T-helper 1 cell treated with Interleukin-12 subunit alpha and Interleukin-12 subunit beta and Interleukin-4 antibody, amounts not matched to agents 30 μg/mL and 1 μg/mL, for 36 hours (primary cell): ENCODE measurements around the gene JPH2.
"Not testable (repeated sequence)": the region's sequence is repeated elsewhere in the genome, so short reads cannot be mapped to it uniquely, and the experiment has no call there.

Experiments
- H3K27ac Mint-ChIP-seq: one replicate; pipeline ENCODE4 v1.8.0; 2021; ENCODE audit warnings: mild to moderate bottlenecking, mixed read lengths
- H3K27me3 Mint-ChIP-seq: one replicate; pipeline ENCODE4 v1.8.0; 2021; ENCODE audit warnings: low read depth, mixed read lengths
- H3K36me3 Mint-ChIP-seq: one replicate; pipeline ENCODE4 v1.8.0; 2021; ENCODE audit warnings: low read depth, mixed read lengths
- H3K4me1 Mint-ChIP-seq: one replicate; pipeline ENCODE4 v1.8.0; 2021; ENCODE audit warnings: low read depth, mixed read lengths
- H3K4me3 Mint-ChIP-seq: one replicate; pipeline ENCODE4 v1.8.0; 2021; ENCODE audit warnings: mild to moderate bottlenecking, moderate library complexity, mixed read lengths
- H3K9me3 Mint-ChIP-seq: one replicate; pipeline ENCODE4 v1.8.0; 2021; ENCODE audit warnings: mixed read lengths

Gene JPH2

GRCh38 chr20:44204832-44205215 is 17.8 kb upstream of the JPH2 start:
- peaks cover 44% of the 10 kb centered on the region for H3K4me1 Mint-ChIP-seq
- H3K9me3 Mint-ChIP-seq, result no peaks in the 10 kb centered on the region
- peaks cover 41% of the 10 kb centered on the region for H3K36me3 Mint-ChIP-seq
- no peak overlapping the region for H3K4me3 Mint-ChIP-seq
- no peaks in the 10 kb centered on the region for H3K27me3 Mint-ChIP-seq
- no peak overlapping the region for H3K27ac Mint-ChIP-seq

- Mint-ChIP-seq H3K27ac (no peak overlapping the region), H3K4me1 (peaks cover 44% of the 10 kb centered on the region), H3K27me3 (no peaks in the 10 kb centered on the region), H3K36me3 (peaks cover 45% of the 10 kb centered on the region), H3K9me3 (no peaks in the 10 kb centered on the region), H3K4me3 (no peak overlapping the region)
Measured at GRCh38 chr20:44204156-44204831, 17.3 kb upstream of the JPH2 start.

- Mint-ChIP-seq H3K36me3 (peaks cover 48% of the 10 kb centered on the region), H3K4me3 (no peak overlapping the region), H3K9me3 (no peaks in the 10 kb centered on the region), H3K27me3 (no peaks in the 10 kb centered on the region), H3K27ac (no peak overlapping the region), H3K4me1 (peaks cover 40% of the 10 kb centered on the region)
Measured at GRCh38 chr20:44203161-44203560, 16.2 kb upstream of the JPH2 start.

GRCh38 chr20:44200983-44201382 is 14.0 kb upstream of the JPH2 start:
- H3K4me3 Mint-ChIP-seq, result no peak overlapping the region
- H3K27ac Mint-ChIP-seq, result no peak overlapping the region
- H3K27me3 Mint-ChIP-seq, result no peaks in the 10 kb centered on the region
- H3K9me3 Mint-ChIP-seq, result no peaks in the 10 kb centered on the region
- peaks cover 24% of the 10 kb centered on the region for H3K4me1 Mint-ChIP-seq
- H3K36me3 Mint-ChIP-seq, result peaks cover 57% of the 10 kb centered on the region

- Mint-ChIP-seq H3K9me3 (no peaks in the 10 kb centered on the region), H3K27ac (no peak overlapping the region), H3K36me3 (peaks cover 60% of the 10 kb centered on the region), H3K4me3 (no peak overlapping the region), H3K4me1 (peaks cover 24% of the 10 kb centered on the region), H3K27me3 (no peaks in the 10 kb centered on the region)
Measured at GRCh38 chr20:44200371-44200770, 13.4 kb upstream of the JPH2 start.

GRCh38 chr20:44199877-44200276 is 12.9 kb upstream of the JPH2 start:
- Mint-ChIP-seq H3K9me3 (no peaks in the 10 kb centered on the region), H3K36me3 (peaks cover 57% of the 10 kb centered on the region), H3K4me1 (peaks cover 24% of the 10 kb centered on the region), H3K4me3 (no peak overlapping the region), H3K27ac (peak overlapping the region; percentile 93), H3K27me3 (no peaks in the 10 kb centered on the region)

GRCh38 chr20:44198872-44199271 is 11.9 kb upstream of the JPH2 start:
- H3K27ac Mint-ChIP-seq, result peak overlapping the region; percentile 93
- H3K9me3 Mint-ChIP-seq, result no peaks in the 10 kb centered on the region
- peak overlapping the region; percentile 74 for H3K4me3 Mint-ChIP-seq

GRCh38 chr20:44196271-44196670 is 9.3 kb upstream of the JPH2 start:
- H3K4me1 Mint-ChIP-seq, result peaks cover 17% of the 10 kb centered on the region
- no peak overlapping the region for H3K4me3 Mint-ChIP-seq
- H3K27me3 Mint-ChIP-seq, result peaks cover 5% of the 10 kb centered on the region
- peaks cover 43% of the 10 kb centered on the region for H3K36me3 Mint-ChIP-seq
- H3K9me3 Mint-ChIP-seq, result no peaks in the 10 kb centered on the region
- H3K27ac Mint-ChIP-seq, result no peak overlapping the region

More at GRCh38 chr20:44198872-44199271, 11.9 kb upstream of the JPH2 start:
- H3K36me3 Mint-ChIP-seq, result peaks cover 57% of the 10 kb centered on the region
- H3K27me3 Mint-ChIP-seq, result no peaks in the 10 kb centered on the region
- peaks cover 24% of the 10 kb centered on the region for H3K4me1 Mint-ChIP-seq

- H3K9me3 Mint-ChIP-seq, result no peaks in the 10 kb centered on the region
- H3K27me3 Mint-ChIP-seq, result peaks cover 8% of the 10 kb centered on the region
Measured at GRCh38 chr20:44195605-44196004, 8.6 kb upstream of the JPH2 start.

GRCh38 chr20:44193801-44194200 is 6.8 kb upstream of the JPH2 start:
- peaks cover 7% of the 10 kb centered on the region for H3K4me1 Mint-ChIP-seq
- H3K4me3 Mint-ChIP-seq, result no peak overlapping the region
- H3K36me3 Mint-ChIP-seq, result peaks cover 23% of the 10 kb centered on the region
- no peaks in the 10 kb centered on the region for H3K9me3 Mint-ChIP-seq
- H3K27me3 Mint-ChIP-seq, result peaks cover 15% of the 10 kb centered on the region
- H3K27ac Mint-ChIP-seq, result no peak overlapping the region

More at GRCh38 chr20:44195605-44196004, 8.6 kb upstream of the JPH2 start:
- peaks cover 39% of the 10 kb centered on the region for H3K36me3 Mint-ChIP-seq
- H3K4me1 Mint-ChIP-seq, result peaks cover 18% of the 10 kb centered on the region
- no peak overlapping the region for H3K27ac Mint-ChIP-seq
- no peak overlapping the region for H3K4me3 Mint-ChIP-seq

- peaks cover 35% of the 10 kb centered on the region for H3K27me3 Mint-ChIP-seq
- H3K9me3 Mint-ChIP-seq, H3K4me3 Mint-ChIP-seq, H3K27ac Mint-ChIP-seq: not testable (repeated sequence)
- peaks cover 10% of the 10 kb centered on the region for H3K36me3 Mint-ChIP-seq
- H3K4me1 Mint-ChIP-seq, result peaks cover 15% of the 10 kb centered on the region
Measured at GRCh38 chr20:44191640-44192039, 4.7 kb upstream of the JPH2 start.

GRCh38 chr20:44190197-44190852 is 3.3 kb upstream of the JPH2 start:
- not testable (repeated sequence) for H3K36me3 Mint-ChIP-seq, H3K4me3 Mint-ChIP-seq, H3K27ac Mint-ChIP-seq, H3K9me3 Mint-ChIP-seq
- peaks cover 48% of the 10 kb centered on the region for H3K27me3 Mint-ChIP-seq
- H3K4me1 Mint-ChIP-seq, result peaks cover 15% of the 10 kb centered on the region

GRCh38 chr20:44188752-44189151 is 1.8 kb upstream of the JPH2 start:
- H3K9me3 Mint-ChIP-seq, result no peaks in the 10 kb centered on the region
- H3K27me3 Mint-ChIP-seq, result peaks cover 58% of the 10 kb centered on the region
- peaks cover 15% of the 10 kb centered on the region for H3K4me1 Mint-ChIP-seq
- H3K27ac Mint-ChIP-seq, result no peak overlapping the region
- no peak overlapping the region for H3K4me3 Mint-ChIP-seq
- no peaks in the 10 kb centered on the region for H3K36me3 Mint-ChIP-seq

- H3K27ac Mint-ChIP-seq, result no peak overlapping the region
- H3K9me3 Mint-ChIP-seq, result no peaks in the 10 kb centered on the region
- H3K36me3 Mint-ChIP-seq, result no peaks in the 10 kb centered on the region
- peaks cover 15% of the 10 kb centered on the region for H3K4me1 Mint-ChIP-seq
- peaks cover 58% of the 10 kb centered on the region for H3K27me3 Mint-ChIP-seq
- peak overlapping the region; percentile 12 for H3K4me3 Mint-ChIP-seq
Measured at GRCh38 chr20:44187772-44188709, 1.1 kb upstream of the JPH2 start.
